Spleen (tissue), 11 donors: ENCODE measurements around the gene RTTN. TPM values are rescaled to one million over a fixed set of nuclear protein-coding genes. Genes with fewer than 3 reads are reported as not detected.
"Not testable (repeated sequence)": the region's sequence is repeated elsewhere in the genome, so short reads cannot be mapped to it uniquely, and the experiment has no call there.

Source experiments
- DNase-seq: peaks from one replicate; pipeline ENCODE4 v3.0.0-alpha.2; 2020
- H3K27ac ChIP-seq, 8 donors: fragments of 200-600 bp; sonication (generic) in 7 of 8; 1 replicate in 4 of 8; 2 replicates in 4 of 8; pipeline versions ENCODE4 v1.5.0 to v1.8.0; 2016 to 2021; ENCODE audit warnings: inconsistent platforms in 4 of 8, mild to moderate bottlenecking in 4 of 8, moderate library complexity in 1 of 8
- H3K27me3 ChIP-seq, 7 donors: fragments of 200-600 bp; sonication (generic) in 6 of 7; replicated peaks in 1 of 7; 1 replicate in 4 of 7; 2 replicates in 3 of 7; pipeline versions ENCODE4 v1.5.0 to v1.8.0; 2016 to 2021; ENCODE audit warnings: inconsistent platforms in 3 of 7, mild to moderate bottlenecking in 1 of 7
- H3K36me3 ChIP-seq, 6 donors: fragments of 200-600 bp; sonication (generic) in 5 of 6; 1 replicate in 4 of 6; 2 replicates in 2 of 6; pipeline versions ENCODE4 v1.5.0 to v1.8.0; 2016 to 2021; ENCODE audit warnings: inconsistent platforms in 2 of 6
- H3K4me1 ChIP-seq, 6 donors: fragments of 200-600 bp; sonication (generic) in 5 of 6; 1 replicate in 3 of 6; 2 replicates in 3 of 6; pipeline versions ENCODE4 v1.5.0 to v1.8.0; 2016 to 2021; ENCODE audit warnings: inconsistent platforms in 3 of 6
- H3K4me3 ChIP-seq, 8 donors: fragments of 200-600 bp; sonication (generic) in 7 of 8; 1 replicate in 4 of 8; 2 replicates in 4 of 8; pipeline versions ENCODE4 v1.5.0 to v1.8.0; 2016 to 2021; ENCODE audit warnings: inconsistent platforms in 4 of 8, mild to moderate bottlenecking in 4 of 8, moderate library complexity in 2 of 8
- H3K9me3 ChIP-seq, 8 donors: fragments of 200-600 bp; sonication (generic) in 7 of 8; 1 replicate in 4 of 8; 2 replicates in 4 of 8; pipeline versions ENCODE4 v1.5.0 to v1.8.0; 2016 to 2021; ENCODE audit warnings: inconsistent platforms in 4 of 8
- POLR2A ChIP-seq, 3 donors: fragments of 450-650 bp; IDR thresholded peaks; one replicate each; pipeline ENCODE4 v1.5.1; 2017; ENCODE audit warnings: antibody characterized with exemption in 3 of 3, mild to moderate bottlenecking in 1 of 3
- POLR2AphosphoS5 ChIP-seq, 3 donors: sonication (generic); formaldehyde crosslinking; IDR thresholded peaks; one replicate each; pipeline ENCODE4 v1.5.1; 2017; ENCODE audit warnings: antibody characterized with exemption in 3 of 3
- WGBS, 5 donors: extraction: QIAGEN DNeasy Blood & Tissue Kit in 3 of 5; methylation state at CpG; one replicate each; pipeline versions ENCODE4 v1.1.5 to v1.1.7; 2013 to 2018; 5-methylcytosine and 5-hydroxymethylcytosine counted together
- intact Hi-C: fragments of 100-400 bp; cut with DNase I; formaldehyde crosslinking; loops from one replicate; pipeline ENCODE4 v1.15.0; 2023; ENCODE audit warnings: low total_unique reads
- polyA plus RNA-seq, 3 donors: library from polyadenylated mRNA; stranded (reverse); fragments of 200-250 nt; gene quantifications; one replicate each; pipeline ENCODE4 v1.2.1, GENCODE V29; 2013
- total RNA-seq, 7 donors: library from RNA; depleted of rRNA in 3 of 7; stranded (reverse); fragments of >200 nt in 3 of 7; fragmentation: NEBNext Ultra II Directional in 4 of 7; extraction: Animal tissue kit (Norgen Biotek cat#: 25700) in 4 of 7; gene quantifications; one replicate each; pipeline versions ENCODE4 v1.1.0 to v1.2.1, GENCODE V29; 2016 to 2021
- TF ChIP-seq, protein P1 (sequence below), 11 experiments: fragments of 200-600 bp in 7 of 11; fragments of 450-650 bp in 4 of 11; sonication (generic) in 4 of 11; IDR thresholded peaks in 8 of 11; conservative IDR thresholded peaks in 3 of 11; 1 replicate in 7 of 11; 2 replicates in 4 of 11; pipeline versions ENCODE4 v1.4.0 to v1.8.0; 2016 to 2021; ENCODE audit warnings: antibody characterized with exemption in 11 of 11, inconsistent platforms in 4 of 11, mild to moderate bottlenecking in 1 of 11
- donor health status: healthy with polysubstance abuse.
- donor health status: DM: no; HTN: no; CAD: no; lungs with moderate emphysema.
- donor health status: DM: no; HTN: no; CAD: no.
- donor health status: Bipolar disorder and iron deficiency.
- donor health status: healthy.
- donor health status: DM: no; HTN: no; CAD: no.
- donor health status: DM: yes; HTN: yes; CAD: no.

Gene RTTN
- total and polyA plus RNA-seq, 10 donors, result 4.0 to 32.3 (median 23.8) TPM

GRCh38 chr18:70243131-70243929, 37.8 kb upstream of the RTTN start:
- Histone ChIP-seq H3K27ac (no peak overlapping the region), H3K4me3 (no peak overlapping the region), H3K27me3 (no peaks in the 10 kb centered on the region), H3K36me3 (no peaks in the 10 kb centered on the region), H3K9me3 (peaks cover 0 to 5% (median 0%) of the 10 kb centered on the region in 8 donors), H3K4me1 (no peaks in the 10 kb centered on the region)
- intact Hi-C loops, result no loop called here
- no peak for DNase-seq
- no peak for TF ChIP-seq POLR2A (IDR thresholded peaks at IDR 0.05)
- 84 to 86% (median 84%) methylated on average over 13 of the region's 13 CpGs for WGBS, 5 donors

DNA sequence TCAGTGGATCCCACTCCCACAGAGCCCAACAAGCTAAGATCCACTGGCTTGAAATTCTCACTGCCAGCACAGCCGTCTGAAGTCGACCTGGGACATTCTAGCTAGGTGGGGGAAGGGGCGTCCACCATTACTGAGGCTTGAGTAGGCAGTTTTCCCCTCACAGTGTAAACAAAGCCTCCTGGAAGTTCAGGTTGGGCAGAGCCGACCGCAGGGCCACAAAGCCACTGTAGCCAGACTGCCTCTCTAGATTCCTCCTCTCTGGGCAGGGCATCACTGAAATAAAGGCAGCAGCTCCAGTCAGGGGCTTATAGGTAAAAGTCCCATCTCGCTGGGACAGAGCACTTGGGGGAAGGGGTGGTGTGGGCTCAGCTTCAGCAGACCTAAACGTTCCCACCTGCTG, 31.4 kb upstream of the RTTN start:
- WGBS, 5 donors, result 69 to 85% (median 81%) methylated on average over 5 to 7 of the region's 7 CpGs
- H3K27me3 ChIP-seq, result peaks cover 0 to 16% (median 0%) of the 10 kb centered on the region in 7 donors
- H3K9me3 ChIP-seq, H3K4me3 ChIP-seq, H3K4me1 ChIP-seq, intact Hi-C loops, H3K36me3 ChIP-seq, H3K27ac ChIP-seq, DNase-seq: not testable (repeated sequence)

DNA sequence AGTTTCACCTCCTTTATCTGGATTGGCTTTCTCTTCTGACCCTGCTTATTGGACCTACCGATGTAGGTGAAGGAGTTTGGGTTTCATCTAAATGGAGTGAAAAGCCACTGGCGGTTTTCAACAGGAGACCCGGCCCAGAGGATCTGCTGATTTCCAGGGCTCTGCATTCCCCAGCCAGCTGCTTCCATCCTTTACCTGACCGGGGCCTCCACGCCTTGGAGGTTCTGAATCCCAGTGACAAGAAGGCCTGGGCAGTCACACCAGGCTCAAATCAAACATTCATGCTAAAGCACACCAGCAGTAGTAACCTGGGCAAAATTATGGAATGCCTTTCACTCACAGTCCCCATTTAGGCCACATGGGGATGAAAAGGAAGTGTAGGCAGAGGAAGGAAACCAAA, 30.0 kb upstream of the RTTN start:
- Histone ChIP-seq H3K27me3 (peaks cover 0 to 16% (median 0%) of the 10 kb centered on the region in 7 donors), H3K27ac (no peak overlapping the region)

GRCh38 chr18:70234667-70235459, 29.4 kb upstream of the RTTN start:
- TF ChIP-seq POLR2A (IDR thresholded peaks at IDR 0.05), result no peak
- no peak for TF ChIP-seq POLR2AphosphoS5 (IDR thresholded peaks at IDR 0.05)
- TF ChIP-seq, protein P1, sequence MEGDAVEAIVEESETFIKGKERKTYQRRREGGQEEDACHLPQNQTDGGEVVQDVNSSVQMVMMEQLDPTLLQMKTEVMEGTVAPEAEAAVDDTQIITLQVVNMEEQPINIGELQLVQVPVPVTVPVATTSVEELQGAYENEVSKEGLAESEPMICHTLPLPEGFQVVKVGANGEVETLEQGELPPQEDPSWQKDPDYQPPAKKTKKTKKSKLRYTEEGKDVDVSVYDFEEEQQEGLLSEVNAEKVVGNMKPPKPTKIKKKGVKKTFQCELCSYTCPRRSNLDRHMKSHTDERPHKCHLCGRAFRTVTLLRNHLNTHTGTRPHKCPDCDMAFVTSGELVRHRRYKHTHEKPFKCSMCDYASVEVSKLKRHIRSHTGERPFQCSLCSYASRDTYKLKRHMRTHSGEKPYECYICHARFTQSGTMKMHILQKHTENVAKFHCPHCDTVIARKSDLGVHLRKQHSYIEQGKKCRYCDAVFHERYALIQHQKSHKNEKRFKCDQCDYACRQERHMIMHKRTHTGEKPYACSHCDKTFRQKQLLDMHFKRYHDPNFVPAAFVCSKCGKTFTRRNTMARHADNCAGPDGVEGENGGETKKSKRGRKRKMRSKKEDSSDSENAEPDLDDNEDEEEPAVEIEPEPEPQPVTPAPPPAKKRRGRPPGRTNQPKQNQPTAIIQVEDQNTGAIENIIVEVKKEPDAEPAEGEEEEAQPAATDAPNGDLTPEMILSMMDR (IDR thresholded peaks at IDR 0.05 in 8 of 11, conservative IDR thresholded peaks at IDR 0.05 in 3 of 11), result no peak
- DNase-seq, result no peak
- Histone ChIP-seq H3K27me3 (peaks cover 0 to 16% (median 0%) of the 10 kb centered on the region in 7 donors), H3K4me1 (no peaks in the 10 kb centered on the region), H3K36me3 (no peaks in the 10 kb centered on the region), H3K27ac (no peak overlapping the region), H3K9me3 (no peaks in the 10 kb centered on the region), H3K4me3 (no peak overlapping the region)
- intact Hi-C loops, result no loop called here
- 62 to 86% (median 68%) methylated on average over 12 of the region's 12 CpGs for WGBS, 5 donors

More for the DNA sequence above, 30.0 kb upstream of the RTTN start:
- intact Hi-C loops, result no loop called here
- no peaks in the 10 kb centered on the region for H3K4me1 ChIP-seq
- no peak overlapping the region for H3K4me3 ChIP-seq
- no peak for DNase-seq
- TF ChIP-seq POLR2A (IDR thresholded peaks at IDR 0.05), result no peak
- no peak for TF ChIP-seq POLR2AphosphoS5 (IDR thresholded peaks at IDR 0.05)
- TF ChIP-seq, protein P1 (IDR thresholded peaks at IDR 0.05 in 8 of 11, conservative IDR thresholded peaks at IDR 0.05 in 3 of 11), result no peak
- no peaks in the 10 kb centered on the region for H3K36me3 ChIP-seq
- whole genome bisulfite sequencing, 5 donors, result 83 to 94% (median 92%) methylated on average over 5 of the region's 5 CpGs
- H3K9me3 ChIP-seq, result no peaks in the 10 kb centered on the region

DNA sequence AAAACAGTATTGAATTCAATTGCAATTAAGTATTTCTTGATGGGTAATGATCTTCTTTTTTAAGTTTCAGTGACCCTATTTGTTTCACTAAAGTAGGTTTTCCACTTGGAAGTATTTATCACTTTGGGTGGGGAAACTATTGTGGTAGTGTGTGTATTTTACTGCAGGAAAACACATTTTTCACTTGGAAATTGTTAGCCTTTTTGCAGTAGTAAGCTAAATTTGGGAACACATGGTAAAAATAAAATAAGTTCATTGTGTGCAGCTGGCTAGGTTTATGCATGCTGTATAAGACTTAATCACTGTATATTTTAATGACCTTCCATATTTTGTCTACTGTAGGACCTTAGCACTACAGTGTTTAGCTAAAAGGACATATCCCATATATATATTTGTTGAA, 28.5 kb upstream of the RTTN start:
- peaks cover 0 to 16% (median 0%) of the 10 kb centered on the region in 7 donors for H3K27me3 ChIP-seq
- peaks cover 0 to under 1% (median 0%) of the 10 kb centered on the region in 8 donors for H3K9me3 ChIP-seq
- H3K27ac ChIP-seq, result no peak overlapping the region
- intact Hi-C loops, result no loop called here
- no peak overlapping the region for H3K4me3 ChIP-seq
- H3K4me1 ChIP-seq, result no peaks in the 10 kb centered on the region
- DNase-seq, result no peak
- TF ChIP-seq POLR2AphosphoS5 (IDR thresholded peaks at IDR 0.05), result no peak
- no peak for TF ChIP-seq POLR2A (IDR thresholded peaks at IDR 0.05)
- TF ChIP-seq, protein P1 (IDR thresholded peaks at IDR 0.05 in 8 of 11, conservative IDR thresholded peaks at IDR 0.05 in 3 of 11), result no peak
- H3K36me3 ChIP-seq, result no peaks in the 10 kb centered on the region
